Measurements from ENCODE around the gene TOR1B.

The TOR1B gene

GRCh38 chr9:129848712-129849441 lies 45.9 kb downstream of the TOR1B start:
- H3K4me3 ChIP-seq (ENCODE audit: low read depth, low read length), result no peak overlapping the region
- no peak for TF ChIP-seq CTCF (IDR thresholded peaks at IDR 0.05; ENCODE audit: borderline replicate concordance, insufficient read depth, low read depth, low read length)

- no peak overlapping the region for H3K4me3 ChIP-seq (ENCODE audit: low read depth, low read length)
- no peak for TF ChIP-seq CTCF (IDR thresholded peaks at IDR 0.05; ENCODE audit: borderline replicate concordance, insufficient read depth, low read depth, low read length)
These were observed 46.9 kb downstream of the TOR1B start for GRCh38 chr9:129849901-129850300.

- no peak for TF ChIP-seq CTCF (IDR thresholded peaks at IDR 0.05; ENCODE audit: borderline replicate concordance, insufficient read depth, low read depth, low read length)
- no peak overlapping the region for H3K4me3 ChIP-seq (ENCODE audit: low read depth, low read length)
These were observed 48.0 kb downstream of the TOR1B start for GRCh38 chr9:129850821-129851550.

GRCh38 chr9:129851821-129852220 lies 48.8 kb downstream of the TOR1B start:
- TF ChIP-seq CTCF (IDR thresholded peaks at IDR 0.05; ENCODE audit: borderline replicate concordance, insufficient read depth, low read depth, low read length), result no peak
- H3K4me3 ChIP-seq (ENCODE audit: low read depth, low read length), result no peak overlapping the region

GRCh38 chr9:129852579-129852978 lies 49.6 kb downstream of the TOR1B start:
- no peak for TF ChIP-seq CTCF (IDR thresholded peaks at IDR 0.05; ENCODE audit: borderline replicate concordance, insufficient read depth, low read depth, low read length)

GRCh38 chr9:129853614-129854013 lies 50.6 kb downstream of the TOR1B start:
- no peak overlapping the region for H3K4me3 ChIP-seq (ENCODE audit: low read depth, low read length)
- no peak for TF ChIP-seq CTCF (IDR thresholded peaks at IDR 0.05; ENCODE audit: borderline replicate concordance, insufficient read depth, low read depth, low read length)

More at GRCh38 chr9:129852579-129852978, 49.6 kb downstream of the TOR1B start:
- H3K4me3 ChIP-seq (ENCODE audit: low read depth, low read length), result no peak overlapping the region
